Upper lobe of right lung (tissue), 1 donor: ENCODE measurements around the gene ACSM6. TPM values are rescaled to one million over a fixed set of nuclear protein-coding genes. Genes with fewer than 3 reads are reported as not detected.

Source experiments
- ATAC-seq: fragments of 200-7000 bp; cut with Tn5 transposase; one replicate; pipeline ENCODE4 v1.9.1; 2020; ENCODE audit warnings: mild to moderate bottlenecking, moderate library complexity
- DNase-seq: peaks from one replicate; pipeline ENCODE4 v3.0.0-alpha.2; 2020
- H3K27ac ChIP-seq: fragments of 200-600 bp; one replicate; pipeline ENCODE4 v1.8.0; 2022
- H3K27me3 ChIP-seq: fragments of 200-600 bp; one replicate; pipeline ENCODE4 v1.8.0; 2022; ENCODE audit warnings: mild to moderate bottlenecking
- H3K36me3 ChIP-seq: fragments of 200-600 bp; one replicate; pipeline ENCODE4 v1.8.0; 2022
- H3K4me1 ChIP-seq: fragments of 200-600 bp; one replicate; pipeline ENCODE4 v1.8.0; 2022
- H3K4me3 ChIP-seq: fragments of 200-600 bp; one replicate; pipeline ENCODE4 v1.8.0; 2022; ENCODE audit warnings: mild to moderate bottlenecking
- H3K9me3 ChIP-seq: fragments of 200-600 bp; one replicate; pipeline ENCODE4 v1.8.0; 2022
- CTCF ChIP-seq: fragments of 200-600 bp; IDR thresholded peaks from one replicate; pipeline ENCODE4 v1.8.0; 2022; ENCODE audit warnings: antibody characterized with exemption
- intact Hi-C: fragments of 100-400 bp; cut with DNase I; formaldehyde crosslinking; loops from one replicate; pipeline ENCODE4 v1.11.0; 2022
- total RNA-seq: library from RNA; stranded (reverse); fragmentation: NEBNext Ultra II Directional; extraction: Animal tissue kit (Norgen Biotek cat#: 25700); gene quantifications from one replicate; pipeline ENCODE4 v1.2.1, GENCODE V29; 2021
- donor health status: DM: no; HTN: yes; CAD: no; lungs with severe emphysema.

Gene ACSM6
- total RNA-seq, 1 donor from 2014 or later: not detected

- Histone ChIP-seq H3K4me1 (peaks cover 81% of the 10 kb centered on the region), H3K4me3 (no peak overlapping the region), H3K9me3 (no peaks in the 10 kb centered on the region), H3K27ac (no peak overlapping the region), H3K27me3 (no peaks in the 10 kb centered on the region), H3K36me3 (no peaks in the 10 kb centered on the region)
- ATAC-seq (no peak), DNase-seq (no peak)
- intact Hi-C loops: no loop called here
- TF ChIP-seq CTCF: no peak
Observed at GRCh38 chr10:95277614-95278013, 83.6 kb downstream of the ACSM6 start.

Other genes with a start within 250 kb of the ACSM6 start
- 0.46 TPM for gene CYP2C8, start 124.7 kb upstream of the ACSM6 start, total RNA-seq
- 190 TPM for gene PDLIM1, start 96.8 kb downstream of the ACSM6 start, total RNA-seq